HepG2 (cell line): Measurements from ENCODE around the gene NINJ2. TPM values are rescaled to one million over a fixed set of nuclear protein-coding genes. Genes with fewer than 3 reads are reported as not detected.
A peak's percentile ranks its signal among the peaks of the same experiment; 100 is the strongest.

Experiments
- BCL6 ChIP-seq: IDR thresholded peaks from 2 replicates; pipeline ENCODE4 v1.6.1; 2016; ENCODE audit warnings: missing genetic modification reagents, missing compliant biosample characterization
- GATAD2A ChIP-seq: IDR thresholded peaks from 2 replicates; pipeline ENCODE4 v1.6.1; 2016
- HOXA7 ChIP-seq: sonication (generic); formaldehyde crosslinking; IDR thresholded peaks from 2 replicates; pipeline ENCODE4 v1.8.1; 2022; ENCODE audit warnings: mild to moderate bottlenecking, missing genetic modification reagents, moderate library complexity
- HOXD1 ChIP-seq: sonication (generic); formaldehyde crosslinking; IDR thresholded peaks from 2 replicates; pipeline ENCODE4 v1.5.0; 2020; ENCODE audit warnings: missing genetic modification reagents
- IKZF1 ChIP-seq: fragments of 450-650 bp; IDR thresholded peaks from 2 replicates; pipeline ENCODE4 v1.7.1; 2016
- MIER2 ChIP-seq: IDR thresholded peaks from 2 replicates; pipeline ENCODE4 v1.6.1; 2016; ENCODE audit warnings: missing biosample characterization, missing genetic modification reagents
- NR2F1 ChIP-seq, 2 experiments: fragments of 450-650 bp in 1 of 2; formaldehyde crosslinking in 1 of 2; IDR thresholded peaks; 2 replicates each; pipeline versions ENCODE4 v1.5.0 to v1.6.1; 2016 to 2020; ENCODE audit warnings: mild to moderate bottlenecking in 1 of 2, missing compliant biosample characterization in 1 of 2, missing genetic modification reagents in 1 of 2, moderate library complexity in 1 of 2
- PLRG1 ChIP-seq: fragments of 450-650 bp; conservative IDR thresholded peaks from 2 replicates; pipeline ENCODE4 v1.6.1; 2016
- RAD51 ChIP-seq: fragments of 450-650 bp; IDR thresholded peaks from 2 replicates; pipeline ENCODE4 v1.6.1; 2016; ENCODE audit warnings: borderline replicate concordance
- RFXANK ChIP-seq: IDR thresholded peaks from 2 replicates; pipeline ENCODE4 v1.6.1; 2016
- RFXAP ChIP-seq: sonication (generic); formaldehyde crosslinking; IDR thresholded peaks from 2 replicates; pipeline ENCODE4 v1.4.0; 2020; ENCODE audit warnings: missing genetic modification reagents, borderline replicate concordance
- SOX13 ChIP-seq, 3 experiments: fragments of 450-650 bp in 1 of 3; sonication (generic) in 1 of 3; formaldehyde crosslinking in 1 of 3; IDR thresholded peaks in 2 of 3; conservative IDR thresholded peaks in 1 of 3; 2 replicates each; pipeline versions ENCODE4 v1.5.0 to v1.6.1; 2016 to 2020; ENCODE audit warnings: antibody characterized with exemption in 1 of 3, mild to moderate bottlenecking in 1 of 3, missing compliant biosample characterization in 1 of 3, missing genetic modification reagents in 1 of 3, moderate library complexity in 1 of 3
- SOX6 ChIP-seq, 2 experiments: fragments of 450-650 bp in 1 of 2; sonication (generic) in 1 of 2; formaldehyde crosslinking in 1 of 2; IDR thresholded peaks; 2 replicates each; pipeline versions ENCODE4 v1.4.0 to v1.6.1; 2017 to 2020; ENCODE audit warnings: antibody characterized with exemption in 1 of 2, mild to moderate bottlenecking in 1 of 2, missing genetic modification reagents in 1 of 2
- ZNF24 ChIP-seq: fragments of 450-650 bp; IDR thresholded peaks from 2 replicates; pipeline ENCODE4 v1.6.1; 2017; ENCODE audit warnings: antibody characterized with exemption, mild to moderate bottlenecking
- ZNF510 ChIP-seq: sonication (generic); formaldehyde crosslinking; IDR thresholded peaks from 2 replicates; pipeline ENCODE4 v1.4.0; 2020; ENCODE audit warnings: low read depth, mild to moderate bottlenecking, missing genetic modification reagents
- ZNF557 ChIP-seq: sonication (generic); formaldehyde crosslinking; IDR thresholded peaks from 2 replicates; pipeline ENCODE4 v1.4.0; 2020; ENCODE audit warnings: missing genetic modification reagents
- ZNF724P ChIP-seq: sonication (generic); formaldehyde crosslinking; IDR thresholded peaks from 2 replicates; pipeline ENCODE4 v1.8.0; 2022; ENCODE audit warnings: missing genetic modification reagents, borderline replicate concordance
- ZNF768 ChIP-seq: sonication (generic); formaldehyde crosslinking; IDR thresholded peaks from 2 replicates; pipeline ENCODE4 v1.4.0; 2020; ENCODE audit warnings: missing genetic modification reagents
- ZNF879 ChIP-seq: sonication (generic); formaldehyde crosslinking; IDR thresholded peaks from 2 replicates; pipeline ENCODE4 v1.8.1; 2023; ENCODE audit warnings: missing genetic modification reagents
- polyA plus RNA-seq, 8 experiments: library from polyadenylated mRNA; depleted of rRNA in 3 of 8; stranded (reverse) in 7 of 8; unstranded in 1 of 8; fragments of >200 nt; fragmentation: Illumina TruSeq in 4 of 8; extraction: Trizol in 4 of 8; gene quantifications; 2 replicates each; pipeline versions ENCODE4 v1.2.1 to v1.2.3, GENCODE V29; 2011 to 2016; ENCODE audit warnings: low read depth in 4 of 8, missing spikeins in 1 of 8, mixed read lengths in 1 of 8; ENCODE audit not compliant: insufficient read depth in 1 of 8
- total RNA-seq, 5 experiments: library from RNA; depleted of rRNA; stranded (reverse); fragments of >200 nt; fragmentation: Illumina TruSeq; extraction: Trizol; gene quantifications; 2 replicates each; pipeline ENCODE4 v1.2.3, GENCODE V29; 2016; ENCODE audit warnings: low read depth in 1 of 5
- TF ChIP-seq, protein P1 (sequence below): sonication (generic); formaldehyde crosslinking; IDR thresholded peaks from 2 replicates; pipeline ENCODE4 v1.4.0; 2020; ENCODE audit warnings: missing genetic modification reagents, borderline replicate concordance
- TF ChIP-seq, protein P2 (sequence below): sonication (generic); formaldehyde crosslinking; IDR thresholded peaks from 2 replicates; pipeline ENCODE4 v1.5.0; 2020; ENCODE audit warnings: mild to moderate bottlenecking, missing genetic modification reagents, borderline replicate concordance
- TF ChIP-seq, protein P3 (sequence below): sonication (generic); formaldehyde crosslinking; IDR thresholded peaks from 2 replicates; pipeline ENCODE4 v1.8.1; 2022; ENCODE audit warnings: mild to moderate bottlenecking, missing genetic modification reagents
- TF ChIP-seq, protein P4 (sequence below): sonication (generic); formaldehyde crosslinking; IDR thresholded peaks from 2 replicates; pipeline ENCODE4 v1.4.0; 2020; ENCODE audit warnings: missing genetic modification reagents

The NINJ2 gene
- total and polyA plus RNA-seq, 2 of the 13 experiments (the other 11 are each of a cell fraction or from before 2014, with no cell fraction given), result 0.62 to 3.8 TPM

- TF ChIP-seq, protein P1, sequence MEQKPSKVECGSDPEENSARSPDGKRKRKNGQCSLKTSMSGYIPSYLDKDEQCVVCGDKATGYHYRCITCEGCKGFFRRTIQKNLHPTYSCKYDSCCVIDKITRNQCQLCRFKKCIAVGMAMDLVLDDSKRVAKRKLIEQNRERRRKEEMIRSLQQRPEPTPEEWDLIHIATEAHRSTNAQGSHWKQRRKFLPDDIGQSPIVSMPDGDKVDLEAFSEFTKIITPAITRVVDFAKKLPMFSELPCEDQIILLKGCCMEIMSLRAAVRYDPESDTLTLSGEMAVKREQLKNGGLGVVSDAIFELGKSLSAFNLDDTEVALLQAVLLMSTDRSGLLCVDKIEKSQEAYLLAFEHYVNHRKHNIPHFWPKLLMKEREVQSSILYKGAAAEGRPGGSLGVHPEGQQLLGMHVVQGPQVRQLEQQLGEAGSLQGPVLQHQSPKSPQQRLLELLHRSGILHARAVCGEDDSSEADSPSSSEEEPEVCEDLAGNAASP, result no peak
- TF ChIP-seq, protein P2, sequence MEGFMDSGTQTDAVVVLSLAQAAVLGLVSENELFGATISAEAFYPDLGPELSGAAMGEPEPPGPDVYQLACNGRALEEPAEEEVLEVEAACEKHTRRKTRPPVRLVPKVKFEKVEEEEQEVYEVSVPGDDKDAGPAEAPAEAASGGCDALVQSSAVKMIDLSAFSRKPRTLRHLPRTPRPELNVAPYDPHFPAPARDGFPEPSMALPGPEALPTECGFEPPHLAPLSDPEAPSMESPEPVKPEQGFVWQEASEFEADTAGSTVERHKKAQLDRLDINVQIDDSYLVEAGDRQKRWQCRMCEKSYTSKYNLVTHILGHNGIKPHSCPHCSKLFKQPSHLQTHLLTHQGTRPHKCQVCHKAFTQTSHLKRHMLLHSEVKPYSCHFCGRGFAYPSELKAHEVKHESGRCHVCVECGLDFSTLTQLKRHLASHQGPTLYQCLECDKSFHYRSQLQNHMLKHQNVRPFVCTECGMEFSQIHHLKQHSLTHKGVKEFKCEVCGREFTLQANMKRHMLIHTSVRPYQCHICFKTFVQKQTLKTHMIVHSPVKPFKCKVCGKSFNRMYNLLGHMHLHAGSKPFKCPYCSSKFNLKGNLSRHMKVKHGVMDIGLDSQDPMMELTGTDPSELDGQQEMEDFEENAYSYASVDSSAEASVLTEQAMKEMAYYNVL (CRISPR knock-in tag), result 0 out of 2 replicates have a peak, but pooled peaks have one; percentile 48
- TF ChIP-seq ZNF510, result no peak
- TF ChIP-seq ZNF24, result no peak
- no peak for TF ChIP-seq ZNF557 (CRISPR knock-in tag)
- TF ChIP-seq ZNF768 (CRISPR knock-in tag), result no peak
- TF ChIP-seq ZNF724P, result peak; percentile 61; the same call in 1 of the 2 replicates
- TF ChIP-seq HOXD1 (CRISPR knock-in tag), result no peak
- no peak for TF ChIP-seq RAD51
- TF ChIP-seq RFXANK (CRISPR knock-in tag), result no peak
- TF ChIP-seq MIER2 (CRISPR knock-in tag), result no peak
- no peak for TF ChIP-seq GATAD2A (CRISPR knock-in tag)
- no peak for TF ChIP-seq SOX13 (IDR thresholded peaks at IDR 0.05)
- 0 out of 4 replicates have a peak, but pooled peaks of 1 of the 2 experiments have one; percentile 8 for TF ChIP-seq SOX13 (CRISPR knock-in tag; conservative IDR thresholded peaks at IDR 0.05 in 1 of 2, IDR thresholded peaks at IDR 0.05 in 1 of 2)
- no peak for TF ChIP-seq IKZF1
- no peak for TF ChIP-seq HOXA7 (CRISPR knock-in tag)
- TF ChIP-seq SOX6 (IDR thresholded peaks at IDR 0.05), result no peak
- TF ChIP-seq SOX6 (CRISPR knock-in tag; IDR thresholded peaks at IDR 0.05), result peak; percentile 51
- TF ChIP-seq NR2F1 (CRISPR knock-in tag; IDR thresholded peaks at IDR 0.05), result no peak
- no peak for TF ChIP-seq PLRG1
- no peak for TF ChIP-seq RFXAP (CRISPR knock-in tag)
- TF ChIP-seq, protein P3, sequence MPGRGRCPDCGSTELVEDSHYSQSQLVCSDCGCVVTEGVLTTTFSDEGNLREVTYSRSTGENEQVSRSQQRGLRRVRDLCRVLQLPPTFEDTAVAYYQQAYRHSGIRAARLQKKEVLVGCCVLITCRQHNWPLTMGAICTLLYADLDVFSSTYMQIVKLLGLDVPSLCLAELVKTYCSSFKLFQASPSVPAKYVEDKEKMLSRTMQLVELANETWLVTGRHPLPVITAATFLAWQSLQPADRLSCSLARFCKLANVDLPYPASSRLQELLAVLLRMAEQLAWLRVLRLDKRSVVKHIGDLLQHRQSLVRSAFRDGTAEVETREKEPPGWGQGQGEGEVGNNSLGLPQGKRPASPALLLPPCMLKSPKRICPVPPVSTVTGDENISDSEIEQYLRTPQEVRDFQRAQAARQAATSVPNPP, result no peak
- peak; percentile 85 for TF ChIP-seq BCL6
- TF ChIP-seq, protein P4, sequence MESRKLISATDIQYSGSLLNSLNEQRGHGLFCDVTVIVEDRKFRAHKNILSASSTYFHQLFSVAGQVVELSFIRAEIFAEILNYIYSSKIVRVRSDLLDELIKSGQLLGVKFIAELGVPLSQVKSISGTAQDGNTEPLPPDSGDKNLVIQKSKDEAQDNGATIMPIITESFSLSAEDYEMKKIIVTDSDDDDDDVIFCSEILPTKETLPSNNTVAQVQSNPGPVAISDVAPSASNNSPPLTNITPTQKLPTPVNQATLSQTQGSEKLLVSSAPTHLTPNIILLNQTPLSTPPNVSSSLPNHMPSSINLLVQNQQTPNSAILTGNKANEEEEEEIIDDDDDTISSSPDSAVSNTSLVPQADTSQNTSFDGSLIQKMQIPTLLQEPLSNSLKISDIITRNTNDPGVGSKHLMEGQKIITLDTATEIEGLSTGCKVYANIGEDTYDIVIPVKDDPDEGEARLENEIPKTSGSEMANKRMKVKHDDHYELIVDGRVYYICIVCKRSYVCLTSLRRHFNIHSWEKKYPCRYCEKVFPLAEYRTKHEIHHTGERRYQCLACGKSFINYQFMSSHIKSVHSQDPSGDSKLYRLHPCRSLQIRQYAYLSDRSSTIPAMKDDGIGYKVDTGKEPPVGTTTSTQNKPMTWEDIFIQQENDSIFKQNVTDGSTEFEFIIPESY (CRISPR knock-in tag), result peak; percentile 95
- TF ChIP-seq ZNF879, result no peak
Observed at GRCh38 chr12:614411-614970, 48.8 kb downstream of the NINJ2 start (continued).
